WTC11 (cell line): ENCODE data around the gene P2RY6. TPM values are rescaled to one million over a fixed set of nuclear protein-coding genes. Genes with fewer than 3 reads are reported as not detected.

Source experiments
- ATAC-seq: fragments of 200-7000 bp; cut with Tn5 transposase; 2 replicates; pipeline ENCODE4 v1.10.0; 2021; ENCODE audit warnings: mild to moderate bottlenecking, moderate library complexity
- CTCF ChIA-PET: fragments of 300-600 bp; sonication (Branson Sonifier 250); formaldehyde crosslinking; loops from one replicate; lab custom pipeline; 2021; ENCODE audit warnings: antibody characterized with exemption; lab: Charles Lee
- POLR2A ChIA-PET: fragments of 350-600 bp; sonication (Branson Sonifier 250); formaldehyde crosslinking; loops from one replicate; lab custom pipeline; 2021; ENCODE audit warnings: antibody characterized with exemption; lab: Charles Lee
- DNase-seq: peaks from one replicate; pipeline ENCODE4 v3.0.0; 2021; ENCODE audit warnings: low spot score
- H3K27ac Mint-ChIP-seq: 2 replicates; pipeline ENCODE4 v1.8.0; 2021; ENCODE audit warnings: mixed read lengths
- H3K27me3 Mint-ChIP-seq: 2 replicates; pipeline ENCODE4 v1.8.0; 2021; ENCODE audit warnings: low read depth, mild to moderate bottlenecking, moderate library complexity, mixed read lengths
- H3K36me3 Mint-ChIP-seq: 2 replicates; pipeline ENCODE4 v1.8.0; 2021; ENCODE audit warnings: mixed read lengths
- H3K4me1 Mint-ChIP-seq: 2 replicates; pipeline ENCODE4 v1.8.0; 2022; ENCODE audit warnings: mixed read lengths
- H3K4me3 Mint-ChIP-seq: 2 replicates; pipeline ENCODE4 v1.8.0; 2021; ENCODE audit warnings: mild to moderate bottlenecking, moderate library complexity, mixed read lengths
- H3K9me3 Mint-ChIP-seq: 2 replicates; pipeline ENCODE4 v1.8.0; 2021; ENCODE audit warnings: mixed read lengths
- AFF4 ChIP-seq: sonication (generic); formaldehyde crosslinking; IDR thresholded peaks from 2 replicates; pipeline ENCODE4 v1.8.1; 2023; ENCODE audit warnings: mild to moderate bottlenecking, missing genetic modification reagents, borderline replicate concordance
- ARID4B ChIP-seq: sonication (generic); formaldehyde crosslinking; IDR thresholded peaks from 2 replicates; pipeline ENCODE4 v1.8.0; 2023; ENCODE audit warnings: missing genetic modification reagents, mild to moderate bottlenecking, borderline replicate concordance
- ETV6 ChIP-seq: sonication (generic); formaldehyde crosslinking; IDR thresholded peaks from 2 replicates; pipeline ENCODE4 v1.8.1; 2022; ENCODE audit warnings: mild to moderate bottlenecking, missing genetic modification reagents
- GTF2I ChIP-seq: fragments of 250-450 bp; sonication (Bioruptor Pico); conservative IDR thresholded peaks from 2 replicates; pipeline ENCODE4 v1.4.0; 2021; ENCODE audit warnings: mild to moderate bottlenecking
- IRF2 ChIP-seq: sonication (generic); formaldehyde crosslinking; IDR thresholded peaks from 2 replicates; pipeline ENCODE4 v1.8.0; 2022; ENCODE audit warnings: low read depth, missing genetic modification reagents, borderline replicate concordance
- MXD4 ChIP-seq: fragments of 250-450 bp; sonication (Bioruptor Pico); IDR thresholded peaks from 2 replicates; pipeline ENCODE4 v1.8.0; 2021; ENCODE audit warnings: mild to moderate bottlenecking, moderate library complexity, borderline replicate concordance
- NR1H2 ChIP-seq: sonication (generic); formaldehyde crosslinking; IDR thresholded peaks from 2 replicates; pipeline ENCODE4 v1.9.0; 2021; ENCODE audit warnings: mild to moderate bottlenecking, moderate library complexity, missing genetic modification reagents
- NR2C2 ChIP-seq: sonication (generic); formaldehyde crosslinking; IDR thresholded peaks from 2 replicates; pipeline ENCODE4 v1.8.0; 2022; ENCODE audit warnings: mild to moderate bottlenecking, missing genetic modification reagents
- TEAD4 ChIP-seq: sonication (generic); formaldehyde crosslinking; IDR thresholded peaks from 2 replicates; pipeline ENCODE4 v1.8.0; 2022; ENCODE audit warnings: mild to moderate bottlenecking, missing genetic modification reagents
- ZNF232 ChIP-seq: sonication (generic); formaldehyde crosslinking; IDR thresholded peaks from 2 replicates; pipeline ENCODE4 v1.8.0; 2022; ENCODE audit warnings: mild to moderate bottlenecking, missing genetic modification reagents
- ZNF263 ChIP-seq: sonication (generic); formaldehyde crosslinking; IDR thresholded peaks from 2 replicates; pipeline ENCODE4 v1.8.1; 2022; ENCODE audit warnings: low read depth, mild to moderate bottlenecking, moderate library complexity, missing genetic modification reagents
- total RNA-seq: library from RNA; stranded (reverse); gene quantifications from 3 replicates; pipeline ENCODE4 v1.2.3, GENCODE V29; 2021

Gene P2RY6
- total RNA-seq, 1 experiment from 2014 or later, result not detected

GRCh38 chr11:73320763-73321603, 48.8 kb downstream of the P2RY6 start:
- Mint-ChIP-seq H3K27me3 (no peaks in the 10 kb centered on the region; the same call in 1 of the 2 replicates), H3K4me3 (no peak overlapping the region), H3K36me3 (no peaks in the 10 kb centered on the region), H3K27ac (no peak overlapping the region), H3K4me1 (peaks cover 42% of the 10 kb centered on the region), H3K9me3 (no peaks in the 10 kb centered on the region)
- CTCF ChIA-PET, result interaction anchor here (0.7 to 5.1 kb wide), 5 partner anchors 11 to 39 kb away, joined by 3 to 47 read pairs (median 19); partner anchors contain the start of gene ARHGEF17
- no peak for ATAC-seq
- DNase-seq, result no peak
- TF ChIP-seq NR2C2 (no peak), ARID4B (CRISPR knock-in tag) (no peak), AFF4 (CRISPR knock-in tag) (no peak)
- POLR2A ChIA-PET, result interaction anchor here (1.5 kb wide), 1 partner anchor 11 kb away, joined by 3 read pairs; no protein-coding TSS in a partner anchor

- Mint-ChIP-seq H3K9me3 (no peaks in the 10 kb centered on the region), H3K27ac (no peak overlapping the region), H3K4me1 (peaks cover 42% of the 10 kb centered on the region), H3K36me3 (no peaks in the 10 kb centered on the region), H3K27me3 (no peaks in the 10 kb centered on the region; the same call in none of the 2 replicates), H3K4me3 (no peak overlapping the region)
- ChIA-PET POLR2A (interaction anchor here (1.5 kb wide), 1 partner anchor 12 kb away, joined by 3 read pairs; no protein-coding TSS in a partner anchor), CTCF (interaction anchor here (2.3 to 5.1 kb wide), 6 partner anchors 12 to 38 kb away, joined by 17 to 49 read pairs (median 25); partner anchors contain the start of gene ARHGEF17)
- no peak for DNase-seq
- TF ChIP-seq NR1H2 (CRISPR knock-in tag), result no peak
- no peak for TF ChIP-seq ZNF263 (CRISPR knock-in tag)
- TF ChIP-seq IRF2, result no peak
- TF ChIP-seq ETV6 (CRISPR knock-in tag), result no peak
- no peak for TF ChIP-seq TEAD4 (CRISPR knock-in tag)
- TF ChIP-seq MXD4 (CRISPR knock-in tag), result no peak
- TF ChIP-seq ZNF232 (CRISPR knock-in tag), result no peak
- no peak for TF ChIP-seq GTF2I (CRISPR knock-in tag)
- no peak; the same call in none of the 2 replicates for ATAC-seq
These were observed 49.7 kb downstream of the P2RY6 start for GRCh38 chr11:73321604-73322381.
